ENCODE data around the gene CPEB4.

GRCh38 chr5:173885054-173885443 is 3.1 kb upstream of the CPEB4 start:
- TF ChIP-seq CTCF (IDR thresholded peaks at IDR 0.05) (no peak), POLR2AphosphoS5 (IDR thresholded peaks at IDR 0.05; ENCODE audit: insufficient read depth in 1 of 2, low read depth in 1 of 2) (no peak), POLR2A (IDR thresholded peaks at IDR 0.05) (no peak)

Measured in vagina (tissue), 2 donors.